Measurements from ENCODE around the gene ATF6.

DNA sequence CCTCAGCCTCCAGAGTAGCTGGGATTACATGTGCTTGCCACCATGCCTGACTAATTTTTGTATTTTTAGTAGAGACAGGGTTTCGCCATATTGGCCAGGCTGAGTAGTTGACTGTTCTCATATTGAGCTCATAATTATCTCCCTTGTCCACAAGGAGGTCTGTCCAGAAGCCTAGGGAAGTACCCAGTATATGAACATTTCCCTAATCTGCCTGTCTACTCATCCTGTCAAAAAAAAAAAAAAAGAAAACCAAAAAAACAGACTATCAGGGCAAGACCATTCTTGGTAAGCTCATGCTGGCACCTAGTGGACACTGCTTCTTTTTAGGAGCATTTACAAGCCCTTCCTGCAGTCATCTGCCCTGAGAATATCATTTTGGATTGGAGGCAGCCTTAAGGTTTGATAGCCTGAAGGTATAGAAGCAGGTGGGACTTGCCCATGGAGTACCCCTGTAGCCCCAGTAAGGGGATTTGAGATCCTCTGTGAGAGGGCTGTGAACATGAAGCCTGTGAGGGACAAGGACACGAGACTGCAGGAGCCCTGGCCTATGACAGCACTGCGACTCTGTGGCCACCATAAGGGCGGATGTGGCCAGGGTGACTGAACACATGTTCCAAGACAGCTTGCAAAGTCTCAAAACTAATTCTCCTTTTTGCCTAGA lies 27.4 kb upstream of the ATF6 start:
- TF ChIP-seq HOXA7 (CRISPR knock-in tag; IDR thresholded peaks at IDR 0.05) (no peak), CTCF (IDR thresholded peaks at IDR 0.05) (peak; percentile 80), EP300 (IDR thresholded peaks at IDR 0.05) (no peak), BHLHE40 (IDR thresholded peaks at IDR 0.05; ENCODE audit: low read depth, low read length) (no peak)
